A172 (cell line): Measurements from ENCODE around the gene PGAP6. TPM values are rescaled to one million over a fixed set of nuclear protein-coding genes. Genes with fewer than 3 reads are reported as not detected.
"Not testable (repeated sequence)": the region's sequence is repeated elsewhere in the genome, so short reads cannot be mapped to it uniquely, and the experiment has no call there.

ENCODE experiments used
- DNase-seq: peaks from one replicate; pipeline ENCODE4 v3.0.0-alpha.2; 2015; ENCODE audit warnings: low spot score
- total RNA-seq: library from RNA; depleted of rRNA; stranded (reverse); fragments of >200 nt; shearing (Covaris generic); gene quantifications from 2 replicates; pipeline ENCODE4 v1.2.3, GENCODE V29; 2014

The PGAP6 gene
- total RNA-seq, 1 experiment from 2014 or later = 46.6 TPM

- DNase-seq = no peak
These were observed 14.4 kb downstream of the PGAP6 start for GRCh38 chr16:367333-367903.

GRCh38 chr16:366476-366875 is 15.3 kb downstream of the PGAP6 start:
- DNase-seq = no peak

- DNase-seq = no peak
These were observed 16.9 kb downstream of the PGAP6 start for GRCh38 chr16:364595-365491.

GRCh38 chr16:363766-364490 is 17.9 kb downstream of the PGAP6 start:
- no peak for DNase-seq

- DNase-seq = no peak
These were observed 18.5 kb downstream of the PGAP6 start for GRCh38 chr16:363110-363765.

- DNase-seq = not testable (repeated sequence)
These were observed 19.1 kb downstream of the PGAP6 start for GRCh38 chr16:362702-362999.

- DNase-seq = peak; percentile 80
These were observed 19.7 kb downstream of the PGAP6 start for GRCh38 chr16:361872-362701.

- DNase-seq = no peak
These were observed 20.4 kb downstream of the PGAP6 start for GRCh38 chr16:361341-361871.

GRCh38 chr16:360698-361336 is 21.0 kb downstream of the PGAP6 start:
- DNase-seq = no peak

- no peak for DNase-seq
These were observed 21.7 kb downstream of the PGAP6 start for GRCh38 chr16:359871-360697.

GRCh38 chr16:359067-359763 is 22.6 kb downstream of the PGAP6 start:
- no peak for DNase-seq

GRCh38 chr16:356741-357140 is 25.0 kb downstream of the PGAP6 start:
- no peak for DNase-seq

GRCh38 chr16:354971-355461 is 26.8 kb downstream of the PGAP6 start:
- DNase-seq = no peak

- DNase-seq = no peak
These were observed 27.4 kb downstream of the PGAP6 start for GRCh38 chr16:354291-354881.

GRCh38 chr16:353404-354290 is 28.1 kb downstream of the PGAP6 start:
- DNase-seq = no peak

GRCh38 chr16:352547-353403 is 29.0 kb downstream of the PGAP6 start, which contains the start of gene AXIN1:
AXIN1 (minus strand) TSS chr16:352723; CDS start chr16:347025, 5,698 bp downstream.
- peak; percentile 95 for DNase-seq
